ENCODE results near the gene BICDL2.
A peak's percentile ranks its signal among the peaks of the same experiment; 100 is the strongest.

Gene BICDL2

GRCh38 chr16:2980227-2981176 is 56.2 kb downstream of the BICDL2 start, which contains the start of gene PKMYT1:
TSS of gene PKMYT1 (minus strand) at chr16:2980446. CDS start at chr16:2979657, 789 bp downstream.
- peak; percentile 89 for DNase-seq

GRCh38 chr16:2979669-2980226 is 57.0 kb downstream of the BICDL2 start:
- peak; percentile 29 for DNase-seq
